DLD1 (cell line): Measurements from ENCODE around the gene FBXL4.

Experiments
- in situ Hi-C: cut with HindIII; loops from 2 replicates; pipeline ENCODE4 v1.10.0; 2017; ENCODE audit warnings: low sequenced_read_pairs

Gene FBXL4

DNA sequence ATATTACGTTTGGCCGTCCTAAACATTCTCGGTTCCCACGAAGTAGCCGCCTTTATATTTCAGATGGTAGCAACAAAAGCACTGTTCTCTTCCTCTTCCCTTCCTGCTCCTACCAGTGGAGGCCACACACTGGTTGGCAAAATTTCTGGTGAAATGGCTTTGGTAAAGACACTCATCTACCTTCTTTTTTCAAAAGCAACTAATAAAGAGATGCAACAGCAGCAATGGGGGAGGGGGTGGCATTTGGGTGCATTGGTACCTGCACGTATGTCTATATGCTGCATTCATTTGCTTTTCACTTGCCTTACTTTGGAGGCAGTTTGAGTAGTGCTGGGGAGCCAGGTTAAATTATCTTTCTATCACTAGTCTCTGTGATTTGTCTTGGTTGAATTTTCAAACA, 107.4 kb downstream of the FBXL4 start:
- in situ Hi-C loops: no loop called here

DNA sequence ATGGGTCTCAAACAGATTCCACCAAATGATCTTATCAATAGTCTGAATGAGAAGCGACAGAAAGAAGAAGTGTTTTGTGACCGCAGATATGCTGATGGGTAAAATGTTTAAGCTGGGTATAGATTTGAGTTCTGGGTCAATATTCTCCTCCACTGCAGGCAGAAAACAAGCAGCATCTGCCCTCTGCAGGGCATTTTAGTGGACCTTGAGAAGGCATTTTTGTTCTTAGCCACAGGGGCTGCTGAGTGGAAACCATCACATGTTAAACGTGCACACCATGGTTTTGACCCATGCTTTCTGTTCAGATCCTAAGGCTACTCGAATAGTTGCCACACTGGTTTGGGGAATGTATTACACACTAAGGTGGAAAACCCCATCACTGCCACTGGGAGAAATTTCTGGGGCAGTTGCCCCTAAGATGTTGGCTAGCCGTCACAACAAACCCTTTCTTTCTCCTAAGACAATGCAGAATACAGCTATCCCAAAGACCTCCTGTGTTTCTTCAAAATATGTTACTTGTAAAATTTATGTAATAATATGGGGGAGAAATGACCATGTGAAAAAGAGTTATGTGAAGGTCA, 107.9 kb downstream of the FBXL4 start:
- in situ Hi-C loops: no loop called here

DNA sequence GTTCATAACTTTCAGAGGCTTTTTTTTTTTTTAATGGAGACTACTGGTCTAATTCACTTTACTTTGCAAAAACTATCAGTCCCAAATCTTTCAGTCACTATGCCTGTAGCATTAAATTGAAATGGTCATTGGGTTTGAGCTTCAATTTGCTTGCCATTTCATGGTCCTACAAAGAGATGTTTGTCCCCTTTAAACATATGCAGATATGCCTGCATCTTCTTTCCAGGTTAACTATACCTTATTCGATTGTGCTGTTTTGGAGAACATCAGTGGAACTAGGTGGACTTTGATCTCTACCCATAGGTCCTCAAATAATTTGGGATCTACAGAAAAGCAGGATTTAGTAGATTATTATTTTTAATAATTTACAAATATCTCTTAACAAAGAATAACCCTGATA, 108.8 kb downstream of the FBXL4 start:
- in situ Hi-C loops: no loop called here

DNA sequence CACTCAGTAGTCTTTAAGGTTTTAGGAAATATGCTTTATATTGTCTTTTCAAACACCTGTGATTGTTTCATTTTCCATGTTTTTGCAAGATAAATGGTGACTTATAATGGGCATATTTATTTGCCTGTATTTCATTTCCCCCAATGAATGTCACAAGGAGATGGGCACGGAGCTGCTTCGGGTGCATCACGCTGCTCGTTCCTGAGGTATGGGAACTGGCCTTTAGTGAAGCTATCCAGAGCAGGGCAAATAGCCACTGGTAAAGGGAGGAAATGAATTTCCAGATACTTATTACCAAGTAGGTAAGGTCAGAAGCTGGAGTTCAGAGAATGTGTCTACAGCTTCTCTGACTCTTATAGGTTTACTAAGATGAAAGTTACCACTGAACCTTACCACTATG, 109.7 kb downstream of the FBXL4 start:
- in situ Hi-C loops: no loop called here

DNA sequence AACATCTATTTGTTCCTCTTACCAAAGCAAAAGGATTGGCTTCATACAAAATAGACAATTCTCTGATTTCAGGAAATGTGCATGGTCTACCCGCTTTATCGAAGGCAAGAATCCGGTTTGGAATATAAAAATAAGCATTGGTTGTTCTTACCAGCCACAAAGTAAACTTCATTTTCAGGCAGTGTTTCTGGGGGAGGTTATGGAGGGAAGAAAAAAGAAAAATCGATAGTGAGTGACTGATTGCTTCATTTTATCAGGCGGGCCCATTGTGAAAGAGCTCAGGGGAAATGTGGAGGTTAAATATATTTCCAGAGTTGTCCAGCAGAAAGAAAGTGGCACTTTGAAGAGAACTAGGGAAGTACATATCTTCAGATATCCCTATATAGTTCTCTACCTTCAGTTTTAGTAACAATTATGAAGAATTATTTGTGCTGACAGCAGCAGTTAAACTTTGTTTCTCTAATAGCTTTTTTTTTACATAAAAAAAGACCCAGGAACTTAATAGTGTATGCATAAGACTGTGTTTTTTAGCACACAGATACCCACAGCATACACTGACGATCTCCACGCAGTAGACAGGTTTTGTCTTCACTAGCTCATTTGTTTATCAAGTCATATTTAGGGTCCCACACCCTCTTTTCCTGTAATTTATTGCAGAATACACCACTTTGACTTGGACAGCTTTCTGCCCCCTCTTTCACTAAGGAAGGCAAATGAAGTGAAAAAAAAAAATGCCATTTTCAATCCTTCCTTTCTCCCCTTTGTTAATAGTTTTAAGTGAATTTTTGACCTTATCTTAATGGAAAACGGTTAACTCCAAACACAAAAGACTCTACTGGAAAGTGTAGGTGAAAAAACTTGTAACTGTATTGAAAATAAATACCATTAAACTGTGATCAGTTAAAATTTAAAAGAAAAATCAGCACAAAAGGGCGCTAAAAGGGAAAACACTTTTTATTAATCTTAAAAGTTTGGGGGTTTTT, 110.5 kb downstream of the FBXL4 start:
- in situ Hi-C loops: no loop called here

DNA sequence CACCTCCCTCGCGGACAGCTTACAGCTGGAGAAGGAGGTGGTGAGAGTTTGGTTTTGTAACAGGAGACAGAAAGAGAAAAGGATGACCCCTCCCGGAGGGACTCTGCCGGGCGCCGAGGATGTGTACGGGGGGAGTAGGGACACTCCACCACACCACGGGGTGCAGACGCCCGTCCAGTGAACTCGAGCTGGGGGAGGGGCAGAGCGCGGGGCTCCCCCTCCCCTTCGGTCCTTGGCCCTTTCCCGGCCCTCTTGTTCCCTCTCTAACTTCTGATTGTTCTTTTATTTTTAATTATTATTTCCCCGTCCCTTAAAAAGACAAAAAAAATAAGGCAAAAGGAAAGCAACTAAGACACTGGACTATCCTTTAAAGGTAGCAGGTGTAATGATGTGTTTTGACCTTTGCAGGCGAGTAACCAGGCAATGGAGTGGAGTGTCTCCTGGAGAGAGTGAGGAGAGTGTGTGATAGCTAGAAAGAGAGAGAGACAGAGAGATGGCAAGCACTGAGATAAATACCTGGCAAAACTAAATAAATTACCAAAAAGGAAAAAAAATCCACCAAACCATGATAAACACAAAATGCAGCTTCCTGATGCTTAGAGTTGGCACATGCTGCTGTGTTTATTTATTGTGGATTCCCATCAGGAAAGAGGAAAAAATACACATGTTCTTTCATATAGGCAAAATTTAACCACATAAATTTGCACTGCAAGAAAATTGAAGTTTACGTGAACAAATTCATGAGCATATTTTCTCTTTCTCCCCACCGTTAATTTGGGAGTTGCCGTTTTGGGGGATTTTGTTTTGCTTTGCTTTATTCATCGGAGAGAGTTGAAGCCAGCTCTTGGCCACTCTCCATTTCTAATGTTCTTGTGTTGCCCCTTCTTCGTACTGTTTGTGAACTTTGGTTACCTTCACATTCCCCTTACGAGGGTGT, 111.5 kb downstream of the FBXL4 start:
- in situ Hi-C loops: no loop called here

DNA sequence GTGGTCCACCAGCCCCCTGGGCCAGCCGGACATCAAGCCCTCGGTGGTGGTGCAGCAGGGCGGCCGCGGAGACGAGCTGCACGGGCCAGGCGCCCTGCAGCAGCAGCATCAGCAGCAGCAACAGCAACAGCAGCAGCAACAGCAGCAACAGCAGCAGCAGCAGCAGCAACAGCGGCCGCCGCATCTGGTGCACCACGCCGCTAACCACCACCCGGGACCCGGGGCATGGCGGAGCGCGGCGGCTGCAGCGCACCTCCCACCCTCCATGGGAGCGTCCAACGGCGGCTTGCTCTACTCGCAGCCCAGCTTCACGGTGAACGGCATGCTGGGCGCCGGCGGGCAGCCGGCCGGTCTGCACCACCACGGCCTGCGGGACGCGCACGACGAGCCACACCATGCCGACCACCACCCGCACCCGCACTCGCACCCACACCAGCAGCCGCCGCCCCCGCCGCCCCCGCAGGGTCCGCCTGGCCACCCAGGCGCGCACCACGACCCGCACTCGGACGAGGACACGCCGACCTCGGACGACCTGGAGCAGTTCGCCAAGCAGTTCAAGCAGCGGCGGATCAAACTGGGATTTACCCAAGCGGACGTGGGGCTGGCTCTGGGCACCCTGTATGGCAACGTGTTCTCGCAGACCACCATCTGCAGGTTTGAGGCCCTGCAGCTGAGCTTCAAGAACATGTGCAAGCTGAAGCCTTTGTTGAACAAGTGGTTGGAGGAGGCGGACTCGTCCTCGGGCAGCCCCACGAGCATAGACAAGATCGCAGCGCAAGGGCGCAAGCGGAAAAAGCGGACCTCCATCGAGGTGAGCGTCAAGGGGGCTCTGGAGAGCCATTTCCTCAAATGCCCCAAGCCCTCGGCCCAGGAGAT, 112.4 kb downstream of the FBXL4 start:
- in situ Hi-C loops: no loop called here

DNA sequence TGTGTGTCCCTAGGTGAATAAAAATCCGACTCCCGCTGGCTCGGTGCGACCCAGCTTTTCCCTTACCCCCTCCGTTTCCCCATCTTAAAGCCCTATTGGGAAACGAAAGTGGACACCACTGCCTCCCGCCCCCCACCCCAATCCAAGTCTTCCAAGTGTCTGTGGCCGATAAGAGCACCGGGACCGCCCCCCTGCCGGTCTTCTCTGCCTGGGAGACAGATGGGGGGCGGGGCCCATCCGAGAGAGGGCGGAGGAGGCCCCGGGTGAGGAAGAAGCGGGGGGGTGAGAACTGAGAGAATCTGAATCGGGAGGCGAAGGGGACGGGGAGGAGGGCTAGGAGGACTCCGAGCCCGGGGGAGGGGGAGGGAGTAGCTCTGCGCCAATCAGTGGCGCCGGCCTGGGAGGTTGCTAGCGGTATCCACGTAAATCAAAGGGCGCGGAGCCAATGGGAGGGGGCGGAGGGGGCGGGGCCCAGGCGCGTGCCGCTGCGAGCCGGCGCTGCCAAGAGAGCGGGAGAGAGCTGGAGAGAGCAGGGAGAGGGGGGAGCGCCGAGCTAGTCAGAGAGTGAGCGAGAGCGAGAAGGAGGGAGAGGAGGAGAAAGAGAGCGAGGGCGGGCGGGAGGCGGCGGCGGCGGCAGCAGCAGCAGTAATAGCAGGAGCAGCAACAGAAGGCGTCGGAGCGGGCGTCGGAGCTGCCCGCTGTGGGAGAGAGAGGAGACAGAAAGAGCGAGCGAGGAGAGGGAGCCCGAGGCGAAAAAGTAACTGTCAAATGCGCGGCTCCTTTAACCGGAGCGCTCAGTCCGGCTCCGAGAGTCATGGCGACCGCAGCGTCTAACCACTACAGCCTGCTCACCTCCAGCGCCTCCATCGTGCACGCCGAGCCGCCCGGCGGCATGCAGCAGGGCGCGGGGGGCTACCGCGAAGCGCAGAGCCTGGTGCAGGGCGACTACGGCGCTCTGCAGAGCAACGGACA, 113.4 kb downstream of the FBXL4 start, which contains the start of gene POU3F2:
POU3F2 (plus strand) TSS at position 515 of the 972 bp plus-strand sequence; CDS start at position 815, 300 bp downstream.
- in situ Hi-C loops: no loop called here

DNA sequence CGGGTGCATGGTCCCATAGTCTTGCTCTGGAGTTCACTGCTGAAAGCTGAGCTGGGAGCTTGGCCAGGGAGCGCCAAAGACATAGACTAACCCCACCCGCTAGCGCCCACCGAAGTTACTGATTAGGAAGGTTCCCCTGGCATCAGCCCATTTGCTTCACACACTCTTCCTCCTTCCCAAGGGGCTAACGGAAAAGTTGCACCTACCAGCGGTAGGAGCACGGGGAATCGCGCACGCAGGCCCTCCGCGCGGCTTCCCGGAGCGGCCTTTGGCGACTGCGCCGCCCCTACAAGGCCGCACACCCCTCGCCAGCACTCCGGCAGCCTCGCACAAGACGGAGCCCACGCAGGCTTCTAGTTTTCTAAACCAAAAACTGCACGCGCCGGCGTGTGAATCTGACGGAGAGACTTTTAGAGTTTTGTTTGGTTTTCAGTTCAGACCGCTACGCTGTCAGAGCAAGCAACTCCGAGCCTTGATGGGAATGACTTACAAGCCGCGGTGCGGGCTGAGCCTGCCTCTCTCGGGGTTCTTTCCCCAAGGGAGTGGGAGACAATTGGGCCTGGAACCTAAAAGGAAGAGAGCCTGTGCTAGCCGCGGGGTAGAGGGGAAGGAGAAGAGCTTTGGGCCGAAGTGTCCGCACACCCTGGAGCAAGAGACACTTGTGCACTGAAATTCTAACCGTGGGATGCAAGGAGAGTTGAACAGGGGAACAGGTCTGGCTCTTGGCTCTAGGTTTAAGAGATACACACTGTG, 114.3 kb downstream of the FBXL4 start:
- in situ Hi-C loops: no loop called here

DNA sequence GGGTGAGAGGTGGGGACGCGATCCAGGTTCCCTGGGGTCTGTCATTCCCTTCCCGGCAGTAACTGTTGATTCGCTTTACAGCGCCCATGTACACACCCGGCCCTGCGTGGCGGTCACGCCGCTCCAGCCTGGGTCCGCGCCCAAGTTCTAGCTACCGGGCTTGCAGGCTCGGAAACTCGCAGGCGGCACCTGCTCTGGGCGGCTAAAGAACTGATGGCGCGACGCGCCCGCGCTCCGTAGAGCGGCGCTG, 114.8 kb downstream of the FBXL4 start:
- in situ Hi-C loops: no loop called here

DNA sequence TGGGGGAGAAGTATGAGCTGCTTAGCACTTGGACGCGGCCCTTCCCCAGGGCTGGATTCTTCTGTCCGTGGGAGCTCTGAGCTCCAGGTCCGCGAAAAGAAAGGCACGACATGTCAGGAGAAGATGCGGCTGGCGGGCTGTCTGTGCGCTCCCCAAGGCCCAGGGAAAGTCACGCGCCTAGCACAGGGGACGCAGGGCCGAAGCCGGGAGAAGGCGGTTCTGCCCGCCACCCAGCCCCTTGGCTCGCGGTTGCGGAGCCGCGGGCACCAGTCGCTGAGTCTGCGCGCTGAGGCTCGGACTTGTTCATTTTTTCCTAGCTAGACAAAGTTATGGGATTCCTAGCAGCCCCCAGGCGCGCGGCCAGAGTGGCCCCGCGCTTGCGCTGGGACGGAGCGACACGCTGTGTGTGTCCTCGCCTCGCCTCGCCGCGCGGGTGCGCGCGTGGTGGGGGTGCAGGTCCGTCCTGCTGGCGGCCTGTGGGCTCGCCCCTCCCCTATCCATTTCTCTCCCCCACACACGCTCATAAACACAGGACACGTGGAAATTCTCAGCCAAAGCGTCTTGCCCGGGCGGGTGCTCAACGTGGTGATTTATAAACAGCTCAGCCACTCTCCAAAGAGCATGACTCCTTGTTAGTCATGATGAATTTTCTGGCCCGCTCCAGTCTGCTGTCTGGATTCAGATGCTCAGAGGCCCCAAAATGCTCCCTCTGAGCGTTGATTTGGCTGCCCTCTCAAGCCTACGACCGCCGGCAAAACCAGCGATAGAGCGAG, 115.3 kb downstream of the FBXL4 start:
- in situ Hi-C loops: no loop called here

DNA sequence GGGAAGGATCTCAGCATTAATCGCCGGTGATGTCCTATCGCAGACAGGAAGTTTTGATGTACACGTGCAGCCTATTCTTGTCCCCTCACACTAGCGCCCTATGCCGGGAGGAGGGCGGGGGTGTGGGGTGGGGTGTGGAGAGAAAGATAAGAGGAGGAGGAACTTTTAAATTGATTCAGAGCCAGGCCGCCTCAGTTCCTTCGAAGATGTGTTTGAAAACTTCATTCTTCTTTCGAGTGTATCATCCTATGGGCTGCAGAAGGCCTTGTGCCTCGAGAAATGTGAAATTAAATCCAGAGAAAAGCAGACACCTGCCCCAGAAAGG, 115.8 kb downstream of the FBXL4 start:
- in situ Hi-C loops: no loop called here

DNA sequence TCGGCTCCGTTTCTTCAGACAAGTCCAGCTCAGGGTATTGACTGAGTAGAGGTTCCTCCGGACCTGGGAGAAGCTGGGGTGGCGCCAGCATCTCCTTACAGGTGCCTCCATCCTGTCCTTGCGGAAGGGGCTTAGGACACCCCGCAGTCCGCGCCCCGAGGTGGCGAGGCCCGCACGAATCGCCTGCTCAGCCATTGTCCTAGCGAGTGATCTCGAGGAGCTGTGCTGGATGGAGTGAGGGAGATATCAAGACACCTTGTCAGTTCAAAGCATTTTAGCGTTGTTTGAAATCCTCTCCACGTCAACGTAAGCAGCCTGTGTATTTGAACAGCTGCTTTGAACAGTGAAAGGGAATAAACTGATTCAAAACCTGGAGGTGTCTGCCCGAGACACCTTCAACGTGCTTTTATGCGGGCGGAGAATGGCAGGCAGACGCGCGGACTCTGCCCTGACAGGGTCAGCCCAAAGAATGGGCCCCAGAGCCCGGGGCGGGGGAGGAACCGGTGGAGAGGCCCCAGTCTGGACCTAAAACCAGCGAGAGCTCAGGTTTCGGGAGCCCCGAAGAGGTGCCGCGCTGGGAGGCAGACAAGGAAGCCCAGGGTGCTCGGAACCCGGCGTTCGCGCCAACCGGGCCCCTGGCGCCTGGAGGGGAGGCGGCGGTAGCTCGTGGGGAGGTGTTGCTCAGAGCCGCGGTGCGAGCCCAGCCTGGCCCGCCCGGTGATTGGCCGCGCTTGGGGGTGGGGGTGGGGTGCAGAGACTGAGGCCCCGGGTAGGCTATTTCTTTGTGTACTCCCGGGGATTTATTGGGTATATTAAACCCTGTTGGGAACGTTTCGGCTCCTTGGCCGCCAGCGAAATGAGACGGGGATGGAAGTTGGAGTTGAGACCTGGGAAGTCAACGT, 116.4 kb downstream of the FBXL4 start:
- in situ Hi-C loops: no loop called here

DNA sequence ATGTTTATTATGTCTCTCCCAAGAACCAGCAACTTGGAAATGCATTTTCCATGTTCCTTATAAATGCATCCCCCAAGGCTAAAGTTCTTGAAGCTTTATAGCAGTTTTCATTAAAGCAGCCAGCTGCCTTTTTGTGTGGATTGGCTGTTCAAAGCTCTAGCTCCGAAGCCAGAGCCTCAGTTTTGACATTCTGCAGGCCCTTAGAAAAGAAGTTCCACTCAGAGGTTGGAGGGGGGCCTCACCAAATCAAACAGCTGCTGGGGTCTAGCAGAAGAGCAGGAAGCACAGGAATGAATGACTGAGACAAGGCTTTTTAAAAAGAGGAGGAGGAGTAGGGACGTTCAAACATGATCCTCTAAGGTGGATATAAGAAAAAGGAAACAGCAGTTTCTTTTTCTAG, 117.6 kb downstream of the FBXL4 start:
- in situ Hi-C loops: no loop called here

DNA sequence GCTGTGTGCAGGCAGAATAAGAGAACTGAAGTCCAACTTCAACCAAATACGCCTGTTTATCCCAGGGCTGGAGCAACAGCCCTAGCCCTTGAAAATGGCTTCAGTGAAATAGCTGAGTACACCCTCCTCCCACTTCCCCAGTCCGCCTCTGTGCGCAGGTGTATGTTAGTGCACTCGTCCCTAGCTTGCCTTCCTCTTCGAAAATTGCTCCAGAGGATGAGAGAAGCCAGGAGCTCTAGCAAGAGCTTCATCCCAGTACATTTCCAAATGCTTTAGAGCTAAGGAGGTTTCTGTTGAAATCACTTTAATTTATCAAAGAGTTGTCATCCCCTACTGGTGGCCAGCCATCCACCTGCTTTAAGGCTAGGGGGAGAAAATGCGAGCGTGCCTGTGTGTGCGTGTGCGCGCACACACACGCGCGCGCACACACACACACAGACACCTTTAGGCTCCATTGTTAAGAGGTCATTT, 118.8 kb downstream of the FBXL4 start:
- in situ Hi-C loops: no loop called here

DNA sequence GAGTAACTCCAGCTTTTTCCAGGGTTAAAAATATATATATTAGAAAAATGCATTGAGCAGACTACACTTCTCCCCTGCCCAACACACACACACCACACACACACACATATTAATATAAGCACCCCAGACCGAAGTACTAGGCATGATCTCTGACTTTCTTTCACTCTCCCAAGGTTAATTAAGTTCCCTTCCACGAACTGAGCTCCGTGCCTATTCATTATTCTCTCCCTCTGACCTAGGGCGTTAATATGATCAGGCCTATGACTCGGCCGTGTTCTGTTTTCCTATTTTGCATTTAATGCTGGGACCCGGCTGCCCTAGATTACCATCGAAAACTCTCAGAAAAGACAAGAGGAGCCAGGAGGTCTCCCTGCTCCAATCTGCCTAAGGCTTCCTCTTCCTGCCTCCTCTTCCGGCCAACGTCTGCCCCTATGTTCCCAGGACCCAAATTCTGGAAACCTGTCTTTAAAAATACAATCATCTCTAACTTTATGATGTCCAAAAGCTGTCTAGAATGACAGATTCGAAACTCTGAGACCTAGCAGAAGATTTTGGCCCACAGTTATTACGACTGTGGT, 119.4 kb downstream of the FBXL4 start:
- in situ Hi-C loops: no loop called here
